ENCODE results near the gene PDSS2.

The PDSS2 gene

DNA sequence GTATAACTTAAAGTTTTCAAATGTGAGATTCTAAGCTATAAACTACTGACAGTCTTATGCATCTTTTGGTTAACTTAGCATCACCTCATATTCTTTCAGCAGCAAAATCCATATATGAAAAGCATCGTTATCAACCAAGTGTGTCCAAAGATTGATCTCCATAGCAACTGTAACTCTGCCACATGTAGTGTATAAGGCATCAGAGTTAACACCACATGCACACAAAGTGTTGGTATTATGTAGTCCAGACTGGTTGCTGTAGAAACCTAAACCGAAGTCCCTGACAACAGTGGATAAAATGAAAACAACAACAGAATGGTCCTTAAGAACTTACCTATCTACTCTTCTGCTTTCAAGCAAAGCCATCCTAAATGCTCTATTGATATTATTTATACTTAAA, 39.6 kb downstream of the PDSS2 start:
- DNase-seq (ENCODE audit: low spot score) (no peak), FAIRE-seq (no peak)

DNA sequence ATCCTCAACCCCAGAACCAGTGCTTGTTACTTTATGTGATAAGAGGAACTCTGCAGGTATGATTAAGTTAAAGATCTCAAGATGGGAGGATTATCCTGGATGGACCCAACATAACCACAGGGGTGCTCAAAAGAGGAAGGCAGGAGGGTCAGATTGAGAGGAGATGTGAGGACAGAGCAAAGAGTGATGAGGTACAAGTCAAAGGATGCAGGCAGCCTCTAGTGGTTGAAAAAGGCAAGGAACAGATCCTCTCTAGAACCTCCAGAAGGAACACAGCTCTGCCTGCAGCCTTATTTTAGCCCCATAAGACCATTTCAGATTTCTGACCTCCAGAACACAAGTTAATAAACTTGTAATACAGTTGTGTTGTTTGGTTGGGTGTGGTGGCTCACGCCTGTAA, 41.2 kb downstream of the PDSS2 start:
- FAIRE-seq, result no peak

DNA sequence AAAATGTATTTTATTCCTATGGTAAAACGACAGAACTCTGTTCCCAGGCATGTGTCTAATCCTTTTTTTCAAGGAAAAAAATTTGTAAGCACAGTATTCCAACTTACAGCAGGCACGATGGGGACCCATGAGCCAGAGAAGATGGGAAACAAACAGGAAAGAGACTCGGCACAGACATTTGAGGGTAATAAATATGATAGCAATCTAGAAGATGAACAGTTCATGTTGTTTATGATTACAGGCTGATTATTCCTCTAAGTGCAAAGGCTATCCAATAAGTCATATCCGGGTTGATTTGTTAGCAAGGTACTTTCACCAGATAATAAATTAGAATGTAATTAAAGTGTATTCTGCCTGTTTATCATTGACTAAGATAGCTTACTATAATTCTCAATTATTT, 43.2 kb downstream of the PDSS2 start:
- DNase-seq (ENCODE audit: low spot score), result no peak
- FAIRE-seq, result no peak

More for the DNA sequence above, 41.2 kb downstream of the PDSS2 start:
- DNase-seq (ENCODE audit: low spot score), result no peak

DNA sequence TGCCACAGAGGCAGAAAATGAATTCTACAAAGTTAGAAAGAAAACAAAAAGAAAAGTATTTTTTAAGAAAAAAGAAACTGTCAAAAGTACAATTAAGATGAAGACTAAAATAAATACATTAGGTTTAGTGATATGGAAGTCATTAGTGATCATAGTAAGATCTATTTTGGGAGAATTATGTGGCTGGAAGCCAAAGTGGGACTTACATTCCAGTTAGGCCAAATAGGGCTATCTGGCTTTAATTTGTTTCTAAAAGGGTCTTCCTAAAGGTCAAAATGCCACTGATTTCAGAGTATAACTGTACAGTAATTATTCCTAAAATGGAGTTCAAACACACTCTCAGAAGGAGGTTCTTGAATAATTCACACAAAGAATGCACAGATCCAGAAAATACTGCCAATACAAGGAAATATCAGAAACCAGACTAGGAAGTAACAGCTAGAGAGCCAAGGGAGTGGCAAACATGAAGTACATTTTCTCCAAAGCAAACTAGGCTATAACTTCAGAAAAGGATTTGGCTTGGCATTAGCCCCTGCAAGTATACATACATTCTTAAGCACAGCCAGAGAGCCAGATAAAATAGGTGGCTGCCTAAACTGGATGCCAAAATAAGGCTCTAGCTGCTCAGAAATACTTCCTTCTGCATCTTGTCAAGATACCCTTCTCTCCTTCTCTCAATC, 45.3 kb downstream of the PDSS2 start:
- no peak for FAIRE-seq
- DNase-seq (ENCODE audit: low spot score), result no peak

DNA sequence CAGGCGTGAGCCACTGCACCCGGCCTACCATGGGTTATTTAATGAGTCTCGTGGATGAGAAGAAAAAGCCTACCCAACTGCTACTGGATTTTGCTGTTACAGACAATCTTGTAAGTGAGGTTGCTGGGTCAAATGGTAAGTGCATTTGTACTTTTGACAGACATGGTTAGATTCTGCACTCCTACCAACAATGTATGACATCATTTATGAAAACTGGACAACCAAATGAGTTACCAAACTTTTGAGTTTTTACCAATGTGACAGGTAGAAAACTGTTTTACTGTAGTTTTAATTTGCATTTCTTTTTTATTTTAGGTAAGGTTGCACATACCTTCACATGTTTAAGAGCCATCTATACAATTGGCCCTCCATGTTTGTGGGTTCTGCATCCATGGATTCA, 48.2 kb downstream of the PDSS2 start:
- DNase-seq (ENCODE audit: low spot score) (no peak), FAIRE-seq (no peak)

GRCh38 chr6:107409942-107410341, 49.4 kb downstream of the PDSS2 start:
- no peak for FAIRE-seq
- DNase-seq (ENCODE audit: low spot score), result no peak

- FAIRE-seq (no peak), DNase-seq (ENCODE audit: low spot score) (no peak)
Observed at GRCh38 chr6:107408714-107409113, 50.6 kb downstream of the PDSS2 start.

- no peak for DNase-seq (ENCODE audit: low spot score)
- no peak for FAIRE-seq
Observed at GRCh38 chr6:107405002-107405401, 54.4 kb downstream of the PDSS2 start.

- no peak for DNase-seq (ENCODE audit: low spot score)
- FAIRE-seq, result no peak
Observed at GRCh38 chr6:107402533-107402932, 56.8 kb downstream of the PDSS2 start.

DNA sequence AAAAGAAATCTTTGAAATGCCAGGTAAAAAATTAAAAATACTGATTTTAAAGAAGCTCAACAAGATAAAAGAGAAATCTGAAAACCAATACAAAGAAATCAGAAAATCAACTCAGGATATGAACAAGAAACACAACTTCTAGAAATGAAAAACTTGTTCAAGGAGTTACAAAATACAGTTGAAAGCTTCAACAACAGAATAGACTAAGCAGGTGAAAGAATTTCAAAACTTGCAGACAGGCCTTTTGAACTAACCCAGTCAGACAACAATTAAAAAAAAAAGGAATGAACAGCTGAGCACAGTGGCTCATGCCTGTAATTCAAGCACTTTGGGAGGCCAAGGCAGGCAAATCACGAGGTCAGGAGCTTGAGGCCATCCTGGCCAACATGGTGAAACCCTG, 57.8 kb downstream of the PDSS2 start:
- FAIRE-seq, result no peak
- DNase-seq (ENCODE audit: low spot score), result no peak

- DNase-seq (ENCODE audit: low spot score) (no peak), FAIRE-seq (no peak)
Observed at GRCh38 chr6:107400616-107401147, 58.7 kb downstream of the PDSS2 start.

- DNase-seq (ENCODE audit: low spot score) (no peak), FAIRE-seq (no peak)
Observed at GRCh38 chr6:107399935-107400334, 59.4 kb downstream of the PDSS2 start.

GRCh38 chr6:107398001-107398400, 61.4 kb downstream of the PDSS2 start:
- no peak for DNase-seq (ENCODE audit: low spot score)
- no peak for FAIRE-seq

GRCh38 chr6:107396211-107396610, 63.2 kb downstream of the PDSS2 start:
- FAIRE-seq, result no peak
- DNase-seq (ENCODE audit: low spot score), result no peak

DNA sequence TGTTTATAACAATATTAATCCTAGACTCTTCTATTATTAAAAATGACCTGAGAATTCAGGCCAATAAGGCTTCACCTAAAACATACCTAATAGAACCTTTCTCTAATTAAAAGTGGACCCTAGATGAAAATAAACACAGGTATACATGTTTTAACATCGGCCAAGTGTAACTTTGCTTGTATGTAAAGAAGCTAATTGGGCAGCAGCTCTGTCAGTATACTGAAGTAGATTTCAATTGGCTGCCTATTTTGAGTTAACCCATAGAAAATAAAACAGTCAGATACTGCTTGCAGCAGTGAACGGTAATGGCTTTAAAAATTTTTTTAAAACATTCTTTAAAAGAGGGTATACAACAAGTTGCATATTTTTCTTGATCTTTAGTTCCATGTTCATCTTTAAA, 67.3 kb downstream of the PDSS2 start:
- FAIRE-seq (no peak), DNase-seq (ENCODE audit: low spot score) (no peak)

GRCh38 chr6:107390685-107391435, 68.5 kb downstream of the PDSS2 start:
- no peak for FAIRE-seq
- DNase-seq (ENCODE audit: low spot score), result no peak

DNA sequence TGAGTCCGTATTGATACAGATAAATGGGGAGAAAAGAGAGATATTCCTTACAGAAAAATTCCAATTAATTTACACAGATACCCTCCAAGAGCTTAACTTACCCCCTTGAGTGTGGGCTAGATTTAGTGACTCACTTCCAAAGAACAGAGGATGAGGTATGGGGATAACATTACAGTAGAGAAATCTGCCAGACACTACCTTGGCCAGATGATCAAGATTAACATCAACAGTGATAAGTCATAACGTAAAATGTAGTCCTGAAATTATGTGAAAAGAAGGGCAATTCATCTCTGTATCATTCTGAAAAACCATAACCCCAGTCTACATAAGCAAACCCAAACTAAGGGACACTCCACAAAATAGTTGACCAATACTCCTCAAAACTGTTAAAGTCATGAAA, 69.3 kb downstream of the PDSS2 start:
- FAIRE-seq (no peak), DNase-seq (ENCODE audit: low spot score) (no peak)

GRCh38 chr6:107386904-107387303, 72.5 kb downstream of the PDSS2 start:
- no peak for DNase-seq (ENCODE audit: low spot score)
- FAIRE-seq, result no peak

DNA sequence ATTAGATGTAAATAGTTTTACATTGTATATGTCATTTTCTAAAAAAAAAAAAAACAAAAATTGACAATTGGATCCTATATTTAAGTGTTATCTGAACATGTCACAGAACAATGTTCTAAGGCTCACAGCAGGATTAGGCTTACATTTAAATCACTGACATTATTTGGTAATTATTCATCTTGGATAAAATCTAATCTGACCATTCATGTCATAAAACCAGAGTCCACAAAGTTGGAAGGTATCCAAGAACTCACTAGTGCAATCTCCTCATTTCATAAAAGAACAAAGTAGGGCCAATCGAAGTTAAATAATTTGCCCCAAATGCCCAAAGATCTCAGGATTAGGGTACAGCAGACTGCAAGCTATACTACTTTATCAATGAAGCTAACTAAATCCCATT, 73.0 kb downstream of the PDSS2 start:
- DNase-seq (ENCODE audit: low spot score), result no peak
- FAIRE-seq, result peak; percentile 15

DNA sequence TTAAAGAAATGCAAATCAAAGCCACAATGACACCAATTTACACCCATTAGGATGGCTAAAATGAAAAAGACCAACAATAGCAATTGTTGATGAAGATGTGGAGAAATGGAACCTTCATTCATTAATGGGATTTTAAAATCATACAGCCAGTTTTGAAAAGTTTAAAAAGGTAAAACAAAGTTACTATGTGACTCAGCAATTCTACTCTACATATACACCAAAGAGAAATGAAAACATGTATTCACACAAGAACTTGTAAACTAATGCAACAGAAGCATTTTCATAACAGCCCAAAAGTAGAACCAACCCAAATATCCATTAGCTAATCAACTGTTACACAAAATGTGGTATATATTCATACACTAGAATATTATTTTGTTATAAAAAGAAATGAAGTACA, 75.7 kb downstream of the PDSS2 start:
- FAIRE-seq, result no peak
- no peak for DNase-seq (ENCODE audit: low spot score)

- no peak for FAIRE-seq
- no peak for DNase-seq (ENCODE audit: low spot score)
Observed at GRCh38 chr6:107374264-107374663, 85.1 kb downstream of the PDSS2 start.

DNA sequence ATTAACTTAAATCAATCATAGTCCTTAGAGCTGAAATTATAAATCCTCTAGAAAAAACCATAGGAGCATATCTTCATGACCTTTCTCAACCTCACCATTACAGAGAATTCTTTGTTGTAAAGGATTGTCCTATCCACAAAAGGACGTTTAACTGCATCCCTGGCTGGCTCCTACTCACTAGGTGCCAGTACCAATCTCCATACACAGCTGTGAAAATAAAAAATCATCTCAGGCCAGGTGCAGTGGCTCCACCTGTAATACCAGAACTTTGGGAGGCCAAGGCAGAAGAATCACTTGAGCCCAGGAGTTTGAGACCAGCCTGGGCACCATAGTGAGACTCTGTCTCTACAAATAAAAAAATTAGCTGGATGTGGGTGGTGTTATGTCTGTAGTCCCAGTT, 89.9 kb downstream of the PDSS2 start:
- FAIRE-seq (no peak), DNase-seq (ENCODE audit: low spot score) (no peak)

- no peak for FAIRE-seq
- DNase-seq (ENCODE audit: low spot score), result no peak
Observed at GRCh38 chr6:107368471-107368870, 90.9 kb downstream of the PDSS2 start.
